GM13976 (cell line): ENCODE results near the gene FXYD2.
A peak's percentile ranks its signal among the peaks of the same experiment; 100 is the strongest.
"Not testable (repeated sequence)": the region's sequence is repeated elsewhere in the genome, so short reads cannot be mapped to it uniquely, and the experiment has no call there.

Experiments used
- DNase-seq: peaks from one replicate; pipeline ENCODE4 v3.0.0; 2012; ENCODE audit warnings: low spot score
- CTCF ChIP-seq: IDR thresholded peaks from 2 replicates; pipeline ENCODE4 v1.5.1; 2012; ENCODE audit warnings: borderline replicate concordance, mild to moderate bottlenecking; ENCODE audit not compliant: insufficient read depth; ENCODE audit errors: extremely low read depth, missing control alignments, control extremely low read depth
- in situ Hi-C: fragments of 300-500 bp; cut with MboI; formaldehyde crosslinking; loops from one replicate; pipeline ENCODE4 v1.12.0; 2022; ENCODE audit warnings: low sequenced_read_pairs, mixed read lengths, inconsistent platforms; ENCODE audit not compliant: unreplicated experiment

The FXYD2 gene

GRCh38 chr11:117817368-117818040 is 7.0 kb downstream of the FXYD2 start:
- peak; percentile 76 for DNase-seq
- peak; percentile 96 for TF ChIP-seq CTCF
- in situ Hi-C loops = no loop called here

GRCh38 chr11:117816846-117817367 is 7.6 kb downstream of the FXYD2 start:
- no peak for TF ChIP-seq CTCF

GRCh38 chr11:117816151-117816741 is 8.3 kb downstream of the FXYD2 start:
- TF ChIP-seq CTCF = no peak
- in situ Hi-C loops = no loop called here
- no peak for DNase-seq

More at GRCh38 chr11:117816846-117817367, 7.6 kb downstream of the FXYD2 start:
- no peak for DNase-seq
- in situ Hi-C loops = no loop called here

- DNase-seq = peak; percentile 81
- in situ Hi-C loops = no loop called here
- no peak for TF ChIP-seq CTCF
Measured at GRCh38 chr11:117815262-117815803, 9.2 kb downstream of the FXYD2 start.

GRCh38 chr11:117814766-117815261 is 9.7 kb downstream of the FXYD2 start:
- in situ Hi-C loops = no loop called here
- peak; percentile 75 for DNase-seq
- TF ChIP-seq CTCF = no peak

GRCh38 chr11:117814204-117814765 is 10.3 kb downstream of the FXYD2 start:
- in situ Hi-C loops = no loop called here
- TF ChIP-seq CTCF = no peak
- DNase-seq = no peak

GRCh38 chr11:117810056-117810451 is 14.5 kb downstream of the FXYD2 start:
- in situ Hi-C loops, DNase-seq: not testable (repeated sequence)
